Trophoblast cell (in vitro differentiated cells and primary cell): ENCODE measurements around the gene ATP13A4.

Experiments
- DNase-seq, 2 donors: peaks; one replicate each; pipeline ENCODE4 v3.0.0-alpha.2; 2016
- H2AFZ ChIP-seq: 2 replicates; pipeline ENCODE4 v1.6.1; 2013; ENCODE audit warnings: low read length, moderate library complexity, mild to moderate bottlenecking; ENCODE audit not compliant: insufficient read depth, poor library complexity
- H2AK5ac ChIP-seq: 2 replicates; pipeline ENCODE4 v1.6.1; 2013; ENCODE audit warnings: mild to moderate bottlenecking, low read length
- H2BK120ac ChIP-seq: 2 replicates; pipeline ENCODE4 v1.6.1; 2013; ENCODE audit warnings: low read length, mild to moderate bottlenecking, moderate library complexity; ENCODE audit not compliant: insufficient read depth, poor library complexity
- H2BK12ac ChIP-seq: 2 replicates; pipeline ENCODE4 v1.6.1; 2013; ENCODE audit warnings: mild to moderate bottlenecking, low read length, moderate library complexity
- H2BK5ac ChIP-seq: 2 replicates; pipeline ENCODE4 v1.6.1; 2013; ENCODE audit warnings: low read length, low read depth, moderate library complexity, mild to moderate bottlenecking; ENCODE audit not compliant: poor library complexity
- H3K14ac ChIP-seq: 2 replicates; pipeline ENCODE4 v1.6.1; 2013; ENCODE audit warnings: mild to moderate bottlenecking, low read length
- H3K18ac ChIP-seq: 2 replicates; pipeline ENCODE4 v1.6.1; 2013; ENCODE audit warnings: mild to moderate bottlenecking, low read length
- H3K23ac ChIP-seq: 2 replicates; pipeline ENCODE4 v1.6.1; 2013; ENCODE audit warnings: low read length
- H3K27ac ChIP-seq: 2 replicates; pipeline ENCODE4 v1.5.1; 2013; ENCODE audit warnings: low read depth, mild to moderate bottlenecking, inconsistent platforms, low read length, moderate library complexity
- H3K27me3 ChIP-seq: 2 replicates; pipeline ENCODE4 v1.6.1; 2013; ENCODE audit warnings: inconsistent platforms, mild to moderate bottlenecking, low read length, moderate library complexity; ENCODE audit not compliant: insufficient read depth
- H3K36me3 ChIP-seq, 2 experiments: 1 replicate in 1 of 2; 2 replicates in 1 of 2; pipeline ENCODE4 v1.6.1; 2013; ENCODE audit warnings: low read length in 2 of 2, mild to moderate bottlenecking in 2 of 2, moderate library complexity in 1 of 2; ENCODE audit not compliant: insufficient read depth in 2 of 2, control insufficient read depth in 1 of 2
- H3K4ac ChIP-seq: 2 replicates; pipeline ENCODE4 v1.6.1; 2013; ENCODE audit warnings: low read depth, mild to moderate bottlenecking, low read length, moderate library complexity
- H3K4me1 ChIP-seq, 2 experiments: 1 replicate in 1 of 2; 2 replicates in 1 of 2; pipeline ENCODE4 v1.6.1; 2013; ENCODE audit warnings: low read length in 2 of 2, mild to moderate bottlenecking in 2 of 2, moderate library complexity in 1 of 2; ENCODE audit not compliant: insufficient read depth in 2 of 2, control insufficient read depth in 1 of 2
- H3K4me2 ChIP-seq: 2 replicates; pipeline ENCODE4 v1.6.1; 2013; ENCODE audit warnings: inconsistent platforms, mild to moderate bottlenecking, low read length, moderate library complexity
- H3K4me3 ChIP-seq: 2 replicates; pipeline ENCODE4 v1.5.1; 2013; ENCODE audit warnings: mild to moderate bottlenecking, low read depth, low read length, inconsistent platforms
- H3K79me1 ChIP-seq: one replicate; pipeline ENCODE4 v1.6.1; 2013; ENCODE audit warnings: low read length
- H3K79me2 ChIP-seq: 2 replicates; pipeline ENCODE4 v1.6.1; 2013; ENCODE audit warnings: low read length, mild to moderate bottlenecking; ENCODE audit not compliant: control insufficient read depth, insufficient read depth, poor library complexity
- H3K9ac ChIP-seq: 2 replicates; pipeline ENCODE4 v1.6.1; 2013; ENCODE audit warnings: mild to moderate bottlenecking, low read length
- H3K9me3 ChIP-seq: 2 replicates; pipeline ENCODE4 v1.6.1; 2013; ENCODE audit warnings: low read depth, mild to moderate bottlenecking, control low read depth, inconsistent platforms, low read length; ENCODE audit not compliant: insufficient read depth
- H4K12ac ChIP-seq: 2 replicates; pipeline ENCODE4 v1.6.1; 2013; ENCODE audit warnings: low read depth, mild to moderate bottlenecking, low read length, moderate library complexity
- H4K8ac ChIP-seq: 2 replicates; pipeline ENCODE4 v1.6.1; 2013; ENCODE audit warnings: low read depth, mild to moderate bottlenecking, low read length, moderate library complexity
- H4K91ac ChIP-seq: one replicate; pipeline ENCODE4 v1.6.1; 2013; ENCODE audit warnings: low read depth, mild to moderate bottlenecking, low read length, moderate library complexity
- WGBS: extraction: QIAGEN DNeasy Blood & Tissue Kit; methylation state at CpG from one replicate; pipeline ENCODE4 v1.1.7; 2013; ENCODE audit warnings: missing lambda C conversion rate; ENCODE audit not compliant: insufficient read length, insufficient coverage; ENCODE audit errors: extremely low coverage; 5-methylcytosine and 5-hydroxymethylcytosine counted together

The ATP13A4 gene

DNA sequence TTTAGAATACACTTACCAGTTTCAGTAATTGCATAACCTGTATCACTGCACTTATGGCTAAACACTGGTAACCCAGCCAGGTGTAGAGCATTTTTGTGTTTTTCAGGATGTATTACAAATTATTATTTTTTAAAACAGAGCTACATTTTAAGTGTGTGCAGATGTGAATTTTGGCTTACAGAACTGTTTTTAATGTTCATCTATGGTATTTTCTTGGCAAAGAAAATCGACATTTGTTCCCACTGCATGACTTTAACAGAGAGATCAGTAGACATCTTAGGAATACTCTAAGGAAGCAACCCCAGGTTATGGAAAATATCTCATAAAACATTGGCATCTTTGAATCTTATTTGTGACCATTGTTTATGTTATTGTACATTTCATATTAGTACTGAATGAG is 73.3 kb downstream of the ATP13A4 start:
- H2AFZ ChIP-seq: no peak overlapping the region
- H4K8ac ChIP-seq: no peak overlapping the region
- no peaks in the 10 kb centered on the region for H3K4me1 ChIP-seq
- no CpG with 5 or more reads among the region's 1 CpG for WGBS
- H4K91ac ChIP-seq: no peak overlapping the region
- no peaks in the 10 kb centered on the region for H3K27me3 ChIP-seq
- H2BK5ac ChIP-seq: no peak overlapping the region
- H3K4ac ChIP-seq: no peak overlapping the region
- no peak overlapping the region for H3K18ac ChIP-seq
- no peak overlapping the region for H3K14ac ChIP-seq
- no peaks in the 10 kb centered on the region for H3K79me2 ChIP-seq
- no peak overlapping the region for H3K23ac ChIP-seq
- no peak overlapping the region for H2BK12ac ChIP-seq
- no peak overlapping the region for H2AK5ac ChIP-seq
- H3K9me3 ChIP-seq: no peaks in the 10 kb centered on the region
- no peak for DNase-seq
- no peak overlapping the region for H3K9ac ChIP-seq
- H3K4me2 ChIP-seq: no peak overlapping the region
- no peak overlapping the region for H3K27ac ChIP-seq
- no peak overlapping the region for H2BK120ac ChIP-seq
- no peak overlapping the region for H4K12ac ChIP-seq
- H3K4me3 ChIP-seq: no peak overlapping the region
- no peaks in the 10 kb centered on the region for H3K79me1 ChIP-seq
- H3K36me3 ChIP-seq: no peaks in the 10 kb centered on the region

DNA sequence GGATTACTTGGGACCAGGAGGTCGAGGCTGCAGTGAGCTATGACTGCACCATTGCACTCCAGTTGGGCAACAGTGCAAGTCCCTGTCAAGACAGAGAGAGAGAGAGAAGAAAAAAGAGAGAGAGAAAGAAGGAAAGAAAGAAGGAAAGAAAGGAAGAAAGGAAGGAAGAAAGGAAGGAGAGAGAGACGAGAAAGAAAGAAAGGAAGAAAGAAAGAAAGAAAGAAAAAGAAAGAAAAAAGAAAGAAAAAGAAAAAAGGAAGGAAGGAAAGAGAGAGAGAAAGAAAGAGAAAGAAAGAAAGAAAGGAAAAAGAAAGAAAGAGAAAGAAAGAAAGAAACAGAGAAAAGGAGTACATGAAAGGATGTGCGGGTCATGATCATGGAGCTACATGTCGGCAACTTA is 80.2 kb downstream of the ATP13A4 start:
- H3K4ac ChIP-seq: no peak overlapping the region
- H3K23ac ChIP-seq: no peak overlapping the region
- no peaks in the 10 kb centered on the region for H3K79me2 ChIP-seq
- no peak overlapping the region for H2BK5ac ChIP-seq
- no peak overlapping the region for H2AK5ac ChIP-seq
- no peak for DNase-seq
- H4K8ac ChIP-seq: no peak overlapping the region
- H4K12ac ChIP-seq: no peak overlapping the region
- no peak overlapping the region for H3K27ac ChIP-seq
- WGBS: no CpG with 5 or more reads among the region's 4 CpGs
- no peak overlapping the region for H3K18ac ChIP-seq
- H3K9ac ChIP-seq: no peak overlapping the region
- H3K27me3 ChIP-seq: no peaks in the 10 kb centered on the region
- no peaks in the 10 kb centered on the region for H3K79me1 ChIP-seq
- no peaks in the 10 kb centered on the region for H3K36me3 ChIP-seq
- H2AFZ ChIP-seq: no peak overlapping the region
- no peak overlapping the region for H2BK120ac ChIP-seq
- no peaks in the 10 kb centered on the region for H3K4me1 ChIP-seq
- H3K4me2 ChIP-seq: no peak overlapping the region
- H4K91ac ChIP-seq: no peak overlapping the region
- no peak overlapping the region for H3K14ac ChIP-seq
- no peaks in the 10 kb centered on the region for H3K9me3 ChIP-seq
- no peak overlapping the region for H3K4me3 ChIP-seq
- no peak overlapping the region for H2BK12ac ChIP-seq

DNA sequence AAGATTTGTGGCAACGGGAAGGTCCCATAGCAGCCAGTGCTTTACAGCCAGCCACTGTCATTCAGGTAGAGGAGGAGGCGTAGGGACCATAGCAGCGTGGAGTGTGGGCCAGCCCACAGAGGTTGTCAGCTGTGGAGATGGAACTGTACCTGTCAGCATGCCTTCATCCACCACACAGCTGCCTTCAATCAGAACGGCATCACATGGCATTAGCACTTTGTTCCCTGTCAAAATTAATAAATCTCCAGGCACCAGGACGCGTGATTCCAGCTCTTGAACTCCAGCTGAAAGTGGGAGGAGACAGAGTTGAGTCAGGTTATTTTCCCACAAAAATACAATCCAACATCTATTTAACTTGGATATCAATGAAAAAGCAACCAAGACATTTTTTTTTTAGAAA is 84.0 kb downstream of the ATP13A4 start:
- no peak overlapping the region for H4K91ac ChIP-seq
- H3K23ac ChIP-seq: no peak overlapping the region
- H3K79me1 ChIP-seq: no peaks in the 10 kb centered on the region
- H2BK12ac ChIP-seq: no peak overlapping the region
- no peak overlapping the region for H3K4me2 ChIP-seq
- no peak overlapping the region for H4K12ac ChIP-seq
- no peak overlapping the region for H4K8ac ChIP-seq
- H3K18ac ChIP-seq: no peak overlapping the region
- H3K9me3 ChIP-seq: no peaks in the 10 kb centered on the region
- DNase-seq: no peak
- H3K36me3 ChIP-seq: no peaks in the 10 kb centered on the region
- no peak overlapping the region for H3K27ac ChIP-seq
- H2AFZ ChIP-seq: no peak overlapping the region
- no peak overlapping the region for H3K14ac ChIP-seq
- H3K4me3 ChIP-seq: no peak overlapping the region
- H2BK120ac ChIP-seq: no peak overlapping the region
- H3K79me2 ChIP-seq: no peaks in the 10 kb centered on the region
- no peak overlapping the region for H2AK5ac ChIP-seq
- no peak overlapping the region for H2BK5ac ChIP-seq
- no peaks in the 10 kb centered on the region for H3K27me3 ChIP-seq
- H3K4ac ChIP-seq: no peak overlapping the region
- WGBS: no CpG with 5 or more reads among the region's 6 CpGs
- H3K4me1 ChIP-seq: no peaks in the 10 kb centered on the region
- no peak overlapping the region for H3K9ac ChIP-seq

DNA sequence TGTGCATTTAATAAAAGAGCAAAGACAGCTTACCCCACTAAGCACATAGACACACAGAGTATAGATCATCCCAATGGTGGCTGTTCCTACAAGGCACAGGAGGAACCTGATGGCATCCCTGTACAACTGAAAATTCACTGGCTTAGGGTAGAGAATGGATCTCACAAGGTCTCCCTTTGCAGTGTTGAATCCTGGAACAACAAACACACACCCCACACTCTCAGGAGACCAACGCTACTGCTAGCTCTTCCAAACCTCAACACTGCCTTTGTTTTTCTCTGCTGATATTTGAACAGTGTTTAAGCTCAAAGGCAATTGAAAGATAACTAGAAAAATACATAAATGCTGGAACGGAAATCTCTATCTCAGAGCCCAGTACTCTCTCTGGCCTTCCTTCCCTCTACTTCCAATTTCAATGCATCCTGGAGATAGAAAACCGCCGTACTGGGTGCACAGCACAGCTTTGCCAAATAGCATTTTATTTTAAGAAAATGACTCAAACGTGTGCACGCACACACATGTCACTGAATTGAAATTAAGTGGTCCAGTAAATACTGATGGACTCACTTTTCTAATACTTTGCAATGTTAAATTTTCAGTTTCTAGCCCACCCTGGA is 88.6 kb downstream of the ATP13A4 start:
- no peak overlapping the region for H3K9ac ChIP-seq
- H4K12ac ChIP-seq: no peak overlapping the region
- no peaks in the 10 kb centered on the region for H3K4me1 ChIP-seq
- H3K18ac ChIP-seq: no peak overlapping the region
- H4K8ac ChIP-seq: no peak overlapping the region
- no peak overlapping the region for H3K4me2 ChIP-seq
- no peak overlapping the region for H2AFZ ChIP-seq
- no peak overlapping the region for H2BK120ac ChIP-seq
- H3K79me1 ChIP-seq: no peaks in the 10 kb centered on the region
- WGBS: no CpG with 5 or more reads among the region's 6 CpGs
- no peaks in the 10 kb centered on the region for H3K79me2 ChIP-seq
- H3K4ac ChIP-seq: no peak overlapping the region
- no peak overlapping the region for H3K27ac ChIP-seq
- no peaks in the 10 kb centered on the region for H3K36me3 ChIP-seq
- no peak overlapping the region for H3K14ac ChIP-seq
- no peaks in the 10 kb centered on the region for H3K27me3 ChIP-seq
- H2BK5ac ChIP-seq: no peak overlapping the region
- no peak overlapping the region for H3K23ac ChIP-seq
- H2BK12ac ChIP-seq: no peak overlapping the region
- H4K91ac ChIP-seq: no peak overlapping the region
- no peak for DNase-seq
- H3K4me3 ChIP-seq: no peak overlapping the region
- no peak overlapping the region for H2AK5ac ChIP-seq
- H3K9me3 ChIP-seq: no peaks in the 10 kb centered on the region
